HEK293 (cell line): ENCODE data around the gene KCNQ1.

ENCODE experiments used
- EGR2 ChIP-seq: fragments of 450-650 bp; formaldehyde crosslinking; IDR thresholded peaks from 2 replicates; pipeline ENCODE4 v1.5.1; 2016; ENCODE audit warnings: low read depth, missing biosample characterization, missing genetic modification characterization
- FEZF1 ChIP-seq: fragments of 450-650 bp; formaldehyde crosslinking; IDR thresholded peaks from 2 replicates; pipeline ENCODE4 v1.5.1; 2016; ENCODE audit warnings: missing biosample characterization, missing genetic modification characterization
- HOXC10 ChIP-seq: sonication (generic); formaldehyde crosslinking; IDR thresholded peaks from 2 replicates; pipeline ENCODE4 v1.8.1; 2023; ENCODE audit warnings: mild to moderate bottlenecking, missing genetic modification reagents
- KLF16 ChIP-seq: fragments of 450-650 bp; formaldehyde crosslinking; IDR thresholded peaks from 2 replicates; pipeline ENCODE4 v1.5.1; 2017; ENCODE audit warnings: missing biosample characterization, missing genetic modification characterization
- SP2 ChIP-seq: fragments of 450-650 bp; formaldehyde crosslinking; IDR thresholded peaks from 2 replicates; pipeline ENCODE4 v1.5.1; 2016; ENCODE audit warnings: missing biosample characterization, missing genetic modification characterization
- TRIM28 ChIP-seq: IDR thresholded peaks from 2 replicates; pipeline ENCODE4 v1.6.1; 2011; ENCODE audit warnings: low read length, control low read depth, borderline replicate concordance
- ZBTB21 ChIP-seq: fragments of 450-650 bp; formaldehyde crosslinking; IDR thresholded peaks from 2 replicates; pipeline ENCODE4 v1.5.1; 2017; ENCODE audit warnings: missing biosample characterization, missing genetic modification characterization
- ZNF10 ChIP-seq: fragments of 450-650 bp; formaldehyde crosslinking; IDR thresholded peaks from 2 replicates; pipeline ENCODE4 v1.5.1; 2017; ENCODE audit warnings: missing biosample characterization, missing genetic modification characterization
- ZNF184 ChIP-seq: fragments of 450-650 bp; IDR thresholded peaks from 2 replicates; pipeline ENCODE4 v1.5.1; 2018; ENCODE audit warnings: missing biosample characterization, mild to moderate bottlenecking, missing genetic modification characterization
- ZNF2 ChIP-seq: fragments of 450-650 bp; formaldehyde crosslinking; IDR thresholded peaks from 2 replicates; pipeline ENCODE4 v1.5.1; 2016; ENCODE audit warnings: missing biosample characterization, missing genetic modification characterization
- ZNF202 ChIP-seq: fragments of 450-650 bp; formaldehyde crosslinking; IDR thresholded peaks from 2 replicates; pipeline ENCODE4 v1.5.1; 2016; ENCODE audit warnings: missing biosample characterization, missing genetic modification characterization, borderline replicate concordance
- ZNF211 ChIP-seq: fragments of 450-650 bp; formaldehyde crosslinking; IDR thresholded peaks from 2 replicates; pipeline ENCODE4 v1.5.1; 2016; ENCODE audit warnings: low read depth, missing biosample characterization, missing genetic modification characterization
- ZNF324 ChIP-seq: fragments of 450-650 bp; formaldehyde crosslinking; IDR thresholded peaks from 2 replicates; pipeline ENCODE4 v1.5.1; 2016; ENCODE audit warnings: missing biosample characterization, missing genetic modification characterization
- ZNF335 ChIP-seq: fragments of 450-650 bp; formaldehyde crosslinking; conservative IDR thresholded peaks from 2 replicates; pipeline ENCODE4 v1.5.1; 2016; ENCODE audit warnings: missing biosample characterization, missing genetic modification characterization
- ZNF37A ChIP-seq: fragments of 450-650 bp; IDR thresholded peaks from 2 replicates; pipeline ENCODE4 v1.5.1; 2018; ENCODE audit warnings: missing biosample characterization, missing genetic modification characterization
- ZNF433 ChIP-seq: fragments of 450-650 bp; formaldehyde crosslinking; IDR thresholded peaks from 2 replicates; pipeline ENCODE4 v1.5.1; 2016; ENCODE audit warnings: missing biosample characterization, missing genetic modification characterization, low read depth
- ZNF501 ChIP-seq: fragments of 450-650 bp; formaldehyde crosslinking; IDR thresholded peaks from 2 replicates; pipeline ENCODE4 v1.5.1; 2016; ENCODE audit warnings: missing biosample characterization, missing genetic modification characterization
- ZNF521 ChIP-seq: fragments of 450-650 bp; formaldehyde crosslinking; IDR thresholded peaks from 2 replicates; pipeline ENCODE4 v1.5.1; 2017; ENCODE audit warnings: missing biosample characterization, mild to moderate bottlenecking, missing genetic modification characterization
- ZNF558 ChIP-seq: fragments of 450-650 bp; formaldehyde crosslinking; IDR thresholded peaks from 2 replicates; pipeline ENCODE4 v1.5.1; 2016; ENCODE audit warnings: missing biosample characterization, missing genetic modification characterization
- ZNF596 ChIP-seq: fragments of 450-650 bp; IDR thresholded peaks from 2 replicates; pipeline ENCODE4 v1.5.0; 2018; ENCODE audit warnings: missing biosample characterization, mild to moderate bottlenecking, missing genetic modification characterization, moderate library complexity
- ZNF624 ChIP-seq: fragments of 450-650 bp; formaldehyde crosslinking; IDR thresholded peaks from 2 replicates; pipeline ENCODE4 v1.5.1; 2017; ENCODE audit warnings: missing biosample characterization, missing genetic modification characterization
- ZNF707 ChIP-seq: fragments of 450-650 bp; formaldehyde crosslinking; IDR thresholded peaks from 2 replicates; pipeline ENCODE4 v1.5.1; 2016; ENCODE audit warnings: missing biosample characterization, missing genetic modification characterization
- ZNF747 ChIP-seq: fragments of 450-650 bp; formaldehyde crosslinking; IDR thresholded peaks from 2 replicates; pipeline ENCODE4 v1.5.1; 2016; ENCODE audit warnings: missing biosample characterization, missing genetic modification characterization
- ZNF843 ChIP-seq: fragments of 450-650 bp; formaldehyde crosslinking; IDR thresholded peaks from 2 replicates; pipeline ENCODE4 v1.5.1; 2016; ENCODE audit warnings: missing biosample characterization, missing genetic modification characterization
- TF ChIP-seq, protein P1 (sequence below): fragments of 450-650 bp; formaldehyde crosslinking; conservative IDR thresholded peaks from 2 replicates; pipeline ENCODE4 v1.5.1; 2016; ENCODE audit warnings: low read depth, missing biosample characterization, missing genetic modification characterization
- TF ChIP-seq, protein P2 (sequence below): fragments of 450-650 bp; formaldehyde crosslinking; IDR thresholded peaks from 2 replicates; pipeline ENCODE4 v1.5.1; 2016; ENCODE audit warnings: missing biosample characterization, missing genetic modification characterization
- TF ChIP-seq, protein P3 (sequence below): fragments of 450-650 bp; formaldehyde crosslinking; IDR thresholded peaks from 2 replicates; pipeline ENCODE4 v1.5.1; 2017; ENCODE audit warnings: missing biosample characterization, mild to moderate bottlenecking, missing genetic modification characterization, moderate library complexity
- TF ChIP-seq, protein P4 (sequence below): fragments of 450-650 bp; formaldehyde crosslinking; IDR thresholded peaks from 2 replicates; pipeline ENCODE4 v1.5.1; 2016; ENCODE audit warnings: missing biosample characterization, missing genetic modification characterization, borderline replicate concordance
- TF ChIP-seq, protein P5 (sequence below): fragments of 450-650 bp; formaldehyde crosslinking; IDR thresholded peaks from 2 replicates; pipeline ENCODE4 v1.5.1; 2016; ENCODE audit warnings: missing biosample characterization, missing genetic modification characterization, low read depth
- TF ChIP-seq, protein P6 (sequence below): fragments of 450-650 bp; formaldehyde crosslinking; IDR thresholded peaks from 2 replicates; pipeline ENCODE4 v1.5.1; 2016; ENCODE audit warnings: missing biosample characterization, missing genetic modification characterization

KCNQ1 gene

DNA sequence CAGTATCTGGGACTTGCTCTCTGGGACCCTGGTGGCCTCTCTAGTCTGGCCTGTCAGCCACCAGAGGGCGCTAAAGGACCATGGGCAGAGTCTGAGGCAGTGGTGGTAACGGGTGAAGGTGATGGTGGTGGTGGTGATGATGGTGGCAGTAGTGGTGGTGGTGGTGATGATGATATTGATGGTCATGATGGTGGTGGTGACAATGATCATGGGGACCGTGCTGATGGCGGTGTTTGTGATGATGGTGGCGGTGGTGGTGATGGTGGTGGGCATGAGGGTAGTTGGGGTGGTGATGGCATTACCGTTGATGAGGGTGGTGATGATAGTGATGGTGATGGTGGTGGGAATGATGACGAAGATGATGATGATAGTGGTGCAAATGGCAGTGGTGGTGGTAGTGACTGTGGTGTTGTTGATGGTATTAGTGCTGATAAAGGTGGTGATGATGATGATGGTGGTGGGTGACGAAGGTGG, 16.4 kb upstream of the KCNQ1 start (continued):
- TF ChIP-seq HOXC10 (CRISPR knock-in tag) (no peak), KLF16 (tag by site-specific recombination) (no peak), ZNF521 (tag by site-specific recombination) (no peak), ZNF433 (no peak), ZNF843 (tag by site-specific recombination) (0 out of 2 replicates have a peak, but pooled peaks have one; percentile 13), SP2 (tag by site-specific recombination) (no peak), ZNF747 (no peak), ZNF184 (tag by site-specific recombination) (no peak), ZNF211 (tag by site-specific recombination) (no peak), ZBTB21 (no peak), ZNF324 (tag by site-specific recombination) (no peak), EGR2 (tag by site-specific recombination) (0 out of 2 replicates have a peak, but pooled peaks have one; percentile 7), ZNF37A (tag by site-specific recombination) (no peak), ZNF2 (tag by site-specific recombination) (peak; percentile 89), FEZF1 (no peak), ZNF335 (tag by site-specific recombination) (no peak), ZNF558 (tag by site-specific recombination) (no peak), ZNF202 (tag by site-specific recombination) (no peak), ZNF501 (tag by site-specific recombination) (no peak), ZNF10 (tag by site-specific recombination) (peak; percentile 91; the same call in 1 of the 2 replicates), ZNF707 (tag by site-specific recombination) (peak; percentile 40; the same call in 1 of the 2 replicates), ZNF624 (tag by site-specific recombination) (no peak), ZNF596 (tag by site-specific recombination) (no peak), TRIM28 (no peak)
- TF ChIP-seq, protein P1, sequence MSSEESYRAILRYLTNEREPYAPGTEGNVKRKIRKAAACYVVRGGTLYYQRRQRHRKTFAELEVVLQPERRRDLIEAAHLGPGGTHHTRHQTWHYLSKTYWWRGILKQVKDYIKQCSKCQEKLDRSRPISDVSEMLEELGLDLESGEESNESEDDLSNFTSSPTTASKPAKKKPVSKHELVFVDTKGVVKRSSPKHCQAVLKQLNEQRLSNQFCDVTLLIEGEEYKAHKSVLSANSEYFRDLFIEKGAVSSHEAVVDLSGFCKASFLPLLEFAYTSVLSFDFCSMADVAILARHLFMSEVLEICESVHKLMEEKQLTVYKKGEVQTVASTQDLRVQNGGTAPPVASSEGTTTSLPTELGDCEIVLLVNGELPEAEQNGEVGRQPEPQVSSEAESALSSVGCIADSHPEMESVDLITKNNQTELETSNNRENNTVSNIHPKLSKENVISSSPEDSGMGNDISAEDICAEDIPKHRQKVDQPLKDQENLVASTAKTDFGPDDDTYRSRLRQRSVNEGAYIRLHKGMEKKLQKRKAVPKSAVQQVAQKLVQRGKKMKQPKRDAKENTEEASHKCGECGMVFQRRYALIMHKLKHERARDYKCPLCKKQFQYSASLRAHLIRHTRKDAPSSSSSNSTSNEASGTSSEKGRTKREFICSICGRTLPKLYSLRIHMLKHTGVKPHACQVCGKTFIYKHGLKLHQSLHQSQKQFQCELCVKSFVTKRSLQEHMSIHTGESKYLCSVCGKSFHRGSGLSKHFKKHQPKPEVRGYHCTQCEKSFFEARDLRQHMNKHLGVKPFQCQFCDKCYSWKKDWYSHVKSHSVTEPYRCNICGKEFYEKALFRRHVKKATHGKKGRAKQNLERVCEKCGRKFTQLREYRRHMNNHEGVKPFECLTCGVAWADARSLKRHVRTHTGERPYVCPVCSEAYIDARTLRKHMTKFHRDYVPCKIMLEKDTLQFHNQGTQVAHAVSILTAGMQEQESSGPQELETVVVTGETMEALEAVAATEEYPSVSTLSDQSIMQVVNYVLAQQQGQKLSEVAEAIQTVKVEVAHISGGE (tag by site-specific recombination), result no peak
- TF ChIP-seq, protein P2, sequence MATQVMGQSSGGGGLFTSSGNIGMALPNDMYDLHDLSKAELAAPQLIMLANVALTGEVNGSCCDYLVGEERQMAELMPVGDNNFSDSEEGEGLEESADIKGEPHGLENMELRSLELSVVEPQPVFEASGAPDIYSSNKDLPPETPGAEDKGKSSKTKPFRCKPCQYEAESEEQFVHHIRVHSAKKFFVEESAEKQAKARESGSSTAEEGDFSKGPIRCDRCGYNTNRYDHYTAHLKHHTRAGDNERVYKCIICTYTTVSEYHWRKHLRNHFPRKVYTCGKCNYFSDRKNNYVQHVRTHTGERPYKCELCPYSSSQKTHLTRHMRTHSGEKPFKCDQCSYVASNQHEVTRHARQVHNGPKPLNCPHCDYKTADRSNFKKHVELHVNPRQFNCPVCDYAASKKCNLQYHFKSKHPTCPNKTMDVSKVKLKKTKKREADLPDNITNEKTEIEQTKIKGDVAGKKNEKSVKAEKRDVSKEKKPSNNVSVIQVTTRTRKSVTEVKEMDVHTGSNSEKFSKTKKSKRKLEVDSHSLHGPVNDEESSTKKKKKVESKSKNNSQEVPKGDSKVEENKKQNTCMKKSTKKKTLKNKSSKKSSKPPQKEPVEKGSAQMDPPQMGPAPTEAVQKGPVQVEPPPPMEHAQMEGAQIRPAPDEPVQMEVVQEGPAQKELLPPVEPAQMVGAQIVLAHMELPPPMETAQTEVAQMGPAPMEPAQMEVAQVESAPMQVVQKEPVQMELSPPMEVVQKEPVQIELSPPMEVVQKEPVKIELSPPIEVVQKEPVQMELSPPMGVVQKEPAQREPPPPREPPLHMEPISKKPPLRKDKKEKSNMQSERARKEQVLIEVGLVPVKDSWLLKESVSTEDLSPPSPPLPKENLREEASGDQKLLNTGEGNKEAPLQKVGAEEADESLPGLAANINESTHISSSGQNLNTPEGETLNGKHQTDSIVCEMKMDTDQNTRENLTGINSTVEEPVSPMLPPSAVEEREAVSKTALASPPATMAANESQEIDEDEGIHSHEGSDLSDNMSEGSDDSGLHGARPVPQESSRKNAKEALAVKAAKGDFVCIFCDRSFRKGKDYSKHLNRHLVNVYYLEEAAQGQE, result no peak
- TF ChIP-seq, protein P3, sequence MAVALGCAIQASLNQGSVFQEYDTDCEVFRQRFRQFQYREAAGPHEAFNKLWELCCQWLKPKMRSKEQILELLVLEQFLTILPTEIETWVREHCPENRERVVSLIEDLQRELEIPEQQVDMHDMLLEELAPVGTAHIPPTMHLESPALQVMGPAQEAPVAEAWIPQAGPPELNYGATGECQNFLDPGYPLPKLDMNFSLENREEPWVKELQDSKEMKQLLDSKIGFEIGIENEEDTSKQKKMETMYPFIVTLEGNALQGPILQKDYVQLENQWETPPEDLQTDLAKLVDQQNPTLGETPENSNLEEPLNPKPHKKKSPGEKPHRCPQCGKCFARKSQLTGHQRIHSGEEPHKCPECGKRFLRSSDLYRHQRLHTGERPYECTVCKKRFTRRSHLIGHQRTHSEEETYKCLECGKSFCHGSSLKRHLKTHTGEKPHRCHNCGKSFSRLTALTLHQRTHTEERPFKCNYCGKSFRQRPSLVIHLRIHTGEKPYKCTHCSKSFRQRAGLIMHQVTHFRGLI (tag by site-specific recombination), result no peak
- TF ChIP-seq, protein P4, sequence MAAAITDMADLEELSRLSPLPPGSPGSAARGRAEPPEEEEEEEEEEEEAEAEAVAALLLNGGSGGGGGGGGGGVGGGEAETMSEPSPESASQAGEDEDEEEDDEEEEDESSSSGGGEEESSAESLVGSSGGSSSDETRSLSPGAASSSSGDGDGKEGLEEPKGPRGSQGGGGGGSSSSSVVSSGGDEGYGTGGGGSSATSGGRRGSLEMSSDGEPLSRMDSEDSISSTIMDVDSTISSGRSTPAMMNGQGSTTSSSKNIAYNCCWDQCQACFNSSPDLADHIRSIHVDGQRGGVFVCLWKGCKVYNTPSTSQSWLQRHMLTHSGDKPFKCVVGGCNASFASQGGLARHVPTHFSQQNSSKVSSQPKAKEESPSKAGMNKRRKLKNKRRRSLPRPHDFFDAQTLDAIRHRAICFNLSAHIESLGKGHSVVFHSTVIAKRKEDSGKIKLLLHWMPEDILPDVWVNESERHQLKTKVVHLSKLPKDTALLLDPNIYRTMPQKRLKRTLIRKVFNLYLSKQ, result no peak
- TF ChIP-seq, protein P5, sequence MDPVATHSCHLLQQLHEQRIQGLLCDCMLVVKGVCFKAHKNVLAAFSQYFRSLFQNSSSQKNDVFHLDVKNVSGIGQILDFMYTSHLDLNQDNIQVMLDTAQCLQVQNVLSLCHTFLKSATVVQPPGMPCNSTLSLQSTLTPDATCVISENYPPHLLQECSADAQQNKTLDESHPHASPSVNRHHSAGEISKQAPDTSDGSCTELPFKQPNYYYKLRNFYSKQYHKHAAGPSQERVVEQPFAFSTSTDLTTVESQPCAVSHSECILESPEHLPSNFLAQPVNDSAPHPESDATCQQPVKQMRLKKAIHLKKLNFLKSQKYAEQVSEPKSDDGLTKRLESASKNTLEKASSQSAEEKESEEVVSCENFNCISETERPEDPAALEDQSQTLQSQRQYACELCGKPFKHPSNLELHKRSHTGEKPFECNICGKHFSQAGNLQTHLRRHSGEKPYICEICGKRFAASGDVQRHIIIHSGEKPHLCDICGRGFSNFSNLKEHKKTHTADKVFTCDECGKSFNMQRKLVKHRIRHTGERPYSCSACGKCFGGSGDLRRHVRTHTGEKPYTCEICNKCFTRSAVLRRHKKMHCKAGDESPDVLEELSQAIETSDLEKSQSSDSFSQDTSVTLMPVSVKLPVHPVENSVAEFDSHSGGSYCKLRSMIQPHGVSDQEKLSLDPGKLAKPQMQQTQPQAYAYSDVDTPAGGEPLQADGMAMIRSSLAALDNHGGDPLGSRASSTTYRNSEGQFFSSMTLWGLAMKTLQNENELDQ (tag by site-specific recombination), result no peak
- TF ChIP-seq, protein P6, sequence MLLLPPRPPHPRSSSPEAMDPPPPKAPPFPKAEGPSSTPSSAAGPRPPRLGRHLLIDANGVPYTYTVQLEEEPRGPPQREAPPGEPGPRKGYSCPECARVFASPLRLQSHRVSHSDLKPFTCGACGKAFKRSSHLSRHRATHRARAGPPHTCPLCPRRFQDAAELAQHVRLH, result 0 out of 2 replicates have a peak, but pooled peaks have one; percentile 44
